ENCODE data around the gene ARHGEF1.

The ARHGEF1 gene

DNA sequence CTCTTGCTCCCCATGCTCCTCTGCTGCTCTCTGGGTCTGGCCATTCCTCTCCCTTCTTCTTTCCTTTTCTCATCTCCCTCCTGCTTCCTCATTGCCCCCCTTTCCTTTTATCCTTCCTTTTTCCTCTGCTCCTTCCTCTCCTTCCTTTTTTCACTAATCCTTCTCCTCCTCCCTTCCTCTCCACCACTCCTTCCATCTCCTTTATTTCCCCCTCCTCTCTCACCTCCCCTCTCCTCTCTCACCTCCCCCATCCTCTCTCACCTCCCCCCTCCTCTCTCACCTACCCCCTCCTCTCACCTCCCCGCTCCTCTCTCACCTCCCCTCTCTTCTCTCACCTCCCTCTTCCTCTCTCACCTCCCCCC, 13.6 kb downstream of the ARHGEF1 start (continued):
- TF ChIP-seq ZNF837 (tag by site-specific recombination; IDR thresholded peaks at IDR 0.05) (no peak), ZNF324 (tag by site-specific recombination; IDR thresholded peaks at IDR 0.05) (no peak), ZNF302 (tag by site-specific recombination; IDR thresholded peaks at IDR 0.05; ENCODE audit: low read depth) (no peak), ZNF221 (tag by site-specific recombination; IDR thresholded peaks at IDR 0.05; ENCODE audit: borderline replicate concordance) (no peak)

DNA sequence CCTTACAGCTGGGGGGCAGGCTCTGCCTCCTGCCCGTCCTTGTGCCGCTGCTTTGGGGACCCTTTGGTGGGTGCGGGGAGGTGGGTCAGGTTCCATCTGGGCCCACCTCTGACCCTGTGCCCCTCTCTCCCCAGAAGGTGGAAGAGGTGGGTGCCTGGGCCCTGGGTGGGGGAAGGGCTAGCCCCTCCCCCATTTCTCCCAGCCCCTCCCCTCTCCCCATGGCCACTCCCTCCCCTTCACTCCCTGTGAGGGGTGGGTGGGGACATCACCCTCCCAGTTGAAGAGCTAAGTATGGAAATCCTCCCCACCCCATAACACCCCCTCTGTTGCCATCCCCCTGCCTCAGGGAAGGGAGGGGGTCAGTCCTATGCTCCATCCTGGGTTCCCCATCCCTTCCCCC, 14.2 kb downstream of the ARHGEF1 start:
- Histone ChIP-seq H3K9me3 (ENCODE audit: control insufficient read depth, insufficient read depth, low read depth, low read length) (no peaks in the 10 kb centered on the region), H3K27ac (ENCODE audit: extremely low read depth, low read depth, low read length) (no peak overlapping the region), H3K4me1 (ENCODE audit: control insufficient read depth, insufficient read depth, low read length) (no peaks in the 10 kb centered on the region), H3K36me3 (ENCODE audit: control insufficient read depth in 2 of 2, insufficient read depth in 1 of 2, low read length in 2 of 2) (peaks cover 51 to 52% of the 10 kb centered on the region in 2 experiments), H3K4me3 (ENCODE audit: low read depth, low read length) (no peak overlapping the region)
- TF ChIP-seq KLF1 (tag by site-specific recombination; IDR thresholded peaks at IDR 0.05) = peak; percentile 43; the same call in 1 of the 2 replicates
- no peak for TF ChIP-seq ZNF529 (tag by site-specific recombination; IDR thresholded peaks at IDR 0.05; ENCODE audit: insufficient replicate concordance)
- CTCF ChIA-PET = no interaction called here
- POLR2A ChIA-PET = interaction anchor here (0.5 kb wide), 1 partner anchor 9 kb away, joined by 4 read pairs; no protein-coding TSS in a partner anchor

DNA sequence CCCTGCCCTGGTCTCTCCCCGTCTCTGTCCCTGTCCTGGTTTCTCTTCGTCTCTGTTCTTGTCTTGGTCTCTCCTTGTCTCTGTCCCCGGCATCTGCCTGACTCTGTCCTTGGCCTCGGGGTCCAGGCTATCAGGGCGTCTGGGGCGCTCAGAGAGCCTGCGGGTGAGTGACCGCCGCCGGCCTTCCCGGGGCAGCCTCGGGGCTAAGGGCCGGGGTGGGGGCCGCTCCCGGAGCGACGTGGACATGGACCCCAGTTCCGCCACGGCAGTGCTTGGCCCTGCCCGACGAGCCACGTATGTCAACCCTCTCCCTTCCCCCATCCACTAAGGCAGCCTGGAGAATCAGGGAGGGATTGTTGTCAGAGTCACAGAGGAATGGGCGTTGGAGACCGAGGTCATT, 14.8 kb downstream of the ARHGEF1 start:
- CTCF ChIA-PET = interaction anchor here (0.9 kb wide), 1 partner anchor 12 kb away, joined by 6 read pairs; no protein-coding TSS in a partner anchor
- TF ChIP-seq, protein P1, sequence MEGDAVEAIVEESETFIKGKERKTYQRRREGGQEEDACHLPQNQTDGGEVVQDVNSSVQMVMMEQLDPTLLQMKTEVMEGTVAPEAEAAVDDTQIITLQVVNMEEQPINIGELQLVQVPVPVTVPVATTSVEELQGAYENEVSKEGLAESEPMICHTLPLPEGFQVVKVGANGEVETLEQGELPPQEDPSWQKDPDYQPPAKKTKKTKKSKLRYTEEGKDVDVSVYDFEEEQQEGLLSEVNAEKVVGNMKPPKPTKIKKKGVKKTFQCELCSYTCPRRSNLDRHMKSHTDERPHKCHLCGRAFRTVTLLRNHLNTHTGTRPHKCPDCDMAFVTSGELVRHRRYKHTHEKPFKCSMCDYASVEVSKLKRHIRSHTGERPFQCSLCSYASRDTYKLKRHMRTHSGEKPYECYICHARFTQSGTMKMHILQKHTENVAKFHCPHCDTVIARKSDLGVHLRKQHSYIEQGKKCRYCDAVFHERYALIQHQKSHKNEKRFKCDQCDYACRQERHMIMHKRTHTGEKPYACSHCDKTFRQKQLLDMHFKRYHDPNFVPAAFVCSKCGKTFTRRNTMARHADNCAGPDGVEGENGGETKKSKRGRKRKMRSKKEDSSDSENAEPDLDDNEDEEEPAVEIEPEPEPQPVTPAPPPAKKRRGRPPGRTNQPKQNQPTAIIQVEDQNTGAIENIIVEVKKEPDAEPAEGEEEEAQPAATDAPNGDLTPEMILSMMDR (tag by site-specific recombination; IDR thresholded peaks at IDR 0.05) = no peak
- TF ChIP-seq ZNF548 (tag by site-specific recombination; IDR thresholded peaks at IDR 0.05) = no peak
- TF ChIP-seq OVOL3 (tag by site-specific recombination; IDR thresholded peaks at IDR 0.05) = no peak
- TF ChIP-seq, protein P2, sequence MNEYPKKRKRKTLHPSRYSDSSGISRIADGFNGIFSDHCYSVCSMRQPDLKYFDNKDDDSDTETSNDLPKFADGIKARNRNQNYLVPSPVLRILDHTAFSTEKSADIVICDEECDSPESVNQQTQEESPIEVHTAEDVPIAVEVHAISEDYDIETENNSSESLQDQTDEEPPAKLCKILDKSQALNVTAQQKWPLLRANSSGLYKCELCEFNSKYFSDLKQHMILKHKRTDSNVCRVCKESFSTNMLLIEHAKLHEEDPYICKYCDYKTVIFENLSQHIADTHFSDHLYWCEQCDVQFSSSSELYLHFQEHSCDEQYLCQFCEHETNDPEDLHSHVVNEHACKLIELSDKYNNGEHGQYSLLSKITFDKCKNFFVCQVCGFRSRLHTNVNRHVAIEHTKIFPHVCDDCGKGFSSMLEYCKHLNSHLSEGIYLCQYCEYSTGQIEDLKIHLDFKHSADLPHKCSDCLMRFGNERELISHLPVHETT (tag by site-specific recombination; IDR thresholded peaks at IDR 0.05) = no peak
- TF ChIP-seq, protein P3, sequence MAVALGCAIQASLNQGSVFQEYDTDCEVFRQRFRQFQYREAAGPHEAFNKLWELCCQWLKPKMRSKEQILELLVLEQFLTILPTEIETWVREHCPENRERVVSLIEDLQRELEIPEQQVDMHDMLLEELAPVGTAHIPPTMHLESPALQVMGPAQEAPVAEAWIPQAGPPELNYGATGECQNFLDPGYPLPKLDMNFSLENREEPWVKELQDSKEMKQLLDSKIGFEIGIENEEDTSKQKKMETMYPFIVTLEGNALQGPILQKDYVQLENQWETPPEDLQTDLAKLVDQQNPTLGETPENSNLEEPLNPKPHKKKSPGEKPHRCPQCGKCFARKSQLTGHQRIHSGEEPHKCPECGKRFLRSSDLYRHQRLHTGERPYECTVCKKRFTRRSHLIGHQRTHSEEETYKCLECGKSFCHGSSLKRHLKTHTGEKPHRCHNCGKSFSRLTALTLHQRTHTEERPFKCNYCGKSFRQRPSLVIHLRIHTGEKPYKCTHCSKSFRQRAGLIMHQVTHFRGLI (tag by site-specific recombination; IDR thresholded peaks at IDR 0.05) = no peak
- no peak for TF ChIP-seq KLF9 (tag by site-specific recombination; IDR thresholded peaks at IDR 0.05; ENCODE audit: low read depth)
- no peak for TF ChIP-seq BCL11B (tag by site-specific recombination; IDR thresholded peaks at IDR 0.05; ENCODE audit: low read depth)
- no peak for TF ChIP-seq ZFP69B (tag by site-specific recombination; IDR thresholded peaks at IDR 0.05)
- TF ChIP-seq, protein P4, sequence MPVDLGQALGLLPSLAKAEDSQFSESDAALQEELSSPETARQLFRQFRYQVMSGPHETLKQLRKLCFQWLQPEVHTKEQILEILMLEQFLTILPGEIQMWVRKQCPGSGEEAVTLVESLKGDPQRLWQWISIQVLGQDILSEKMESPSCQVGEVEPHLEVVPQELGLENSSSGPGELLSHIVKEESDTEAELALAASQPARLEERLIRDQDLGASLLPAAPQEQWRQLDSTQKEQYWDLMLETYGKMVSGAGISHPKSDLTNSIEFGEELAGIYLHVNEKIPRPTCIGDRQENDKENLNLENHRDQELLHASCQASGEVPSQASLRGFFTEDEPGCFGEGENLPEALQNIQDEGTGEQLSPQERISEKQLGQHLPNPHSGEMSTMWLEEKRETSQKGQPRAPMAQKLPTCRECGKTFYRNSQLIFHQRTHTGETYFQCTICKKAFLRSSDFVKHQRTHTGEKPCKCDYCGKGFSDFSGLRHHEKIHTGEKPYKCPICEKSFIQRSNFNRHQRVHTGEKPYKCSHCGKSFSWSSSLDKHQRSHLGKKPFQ (tag by site-specific recombination; IDR thresholded peaks at IDR 0.05) = no peak
- TF ChIP-seq ZNF521 (tag by site-specific recombination; IDR thresholded peaks at IDR 0.05) = no peak
- TF ChIP-seq HOXC10 (CRISPR knock-in tag; IDR thresholded peaks at IDR 0.05) = no peak
- TF ChIP-seq HOXD13 (CRISPR knock-in tag; IDR thresholded peaks at IDR 0.05; ENCODE audit: borderline replicate concordance) = no peak
- no peak for TF ChIP-seq ZNF138 (tag by site-specific recombination; IDR thresholded peaks at IDR 0.05; ENCODE audit: borderline replicate concordance)
- TF ChIP-seq ZNF311 (tag by site-specific recombination; IDR thresholded peaks at IDR 0.05; ENCODE audit: borderline replicate concordance) = no peak
- TF ChIP-seq ZNF433 (tag by site-specific recombination; IDR thresholded peaks at IDR 0.05; ENCODE audit: low read depth) = no peak
- TF ChIP-seq, protein P5, sequence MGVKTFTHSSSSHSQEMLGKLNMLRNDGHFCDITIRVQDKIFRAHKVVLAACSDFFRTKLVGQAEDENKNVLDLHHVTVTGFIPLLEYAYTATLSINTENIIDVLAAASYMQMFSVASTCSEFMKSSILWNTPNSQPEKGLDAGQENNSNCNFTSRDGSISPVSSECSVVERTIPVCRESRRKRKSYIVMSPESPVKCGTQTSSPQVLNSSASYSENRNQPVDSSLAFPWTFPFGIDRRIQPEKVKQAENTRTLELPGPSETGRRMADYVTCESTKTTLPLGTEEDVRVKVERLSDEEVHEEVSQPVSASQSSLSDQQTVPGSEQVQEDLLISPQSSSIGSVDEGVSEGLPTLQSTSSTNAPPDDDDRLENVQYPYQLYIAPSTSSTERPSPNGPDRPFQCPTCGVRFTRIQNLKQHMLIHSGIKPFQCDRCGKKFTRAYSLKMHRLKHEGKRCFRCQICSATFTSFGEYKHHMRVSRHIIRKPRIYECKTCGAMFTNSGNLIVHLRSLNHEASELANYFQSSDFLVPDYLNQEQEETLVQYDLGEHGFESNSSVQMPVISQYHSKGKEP (tag by site-specific recombination; IDR thresholded peaks at IDR 0.05) = no peak
- no peak for TF ChIP-seq ZNF404 (tag by site-specific recombination; IDR thresholded peaks at IDR 0.05)
- no peak for TF ChIP-seq ZNF416 (tag by site-specific recombination; IDR thresholded peaks at IDR 0.05)
- no peak for TF ChIP-seq ZNF23 (tag by site-specific recombination; IDR thresholded peaks at IDR 0.05; ENCODE audit: borderline replicate concordance)
- Histone ChIP-seq H3K36me3 (ENCODE audit: control insufficient read depth in 2 of 2, insufficient read depth in 1 of 2, low read length in 2 of 2) (peaks cover 53 to 55% of the 10 kb centered on the region in 2 experiments), H3K4me3 (ENCODE audit: low read depth, low read length) (no peak overlapping the region), H3K4me1 (ENCODE audit: control insufficient read depth, insufficient read depth, low read length) (no peaks in the 10 kb centered on the region), H3K27ac (ENCODE audit: extremely low read depth, low read depth, low read length) (no peak overlapping the region; the same call in 1 of the 2 replicates), H3K9me3 (ENCODE audit: control insufficient read depth, insufficient read depth, low read depth, low read length) (no peaks in the 10 kb centered on the region)
- POLR2A ChIA-PET = interaction anchor here (1.1 kb wide), 1 partner anchor 9 kb away, joined by 4 read pairs; no protein-coding TSS in a partner anchor
